ENCODE measurements around the gene EIF5A2.

Gene EIF5A2

GRCh38 chr3:170852324-170852723, 56.1 kb downstream of the EIF5A2 start:
- no peak for DNase-seq (ENCODE audit: low spot score)

- DNase-seq (ENCODE audit: low spot score) = peak; percentile 60
These were observed 60.0 kb downstream of the EIF5A2 start for GRCh38 chr3:170848292-170848917.

- DNase-seq (ENCODE audit: low spot score) = no peak
These were observed 64.1 kb downstream of the EIF5A2 start for GRCh38 chr3:170844377-170844776.

GRCh38 chr3:170840291-170840859, 68.1 kb downstream of the EIF5A2 start:
- DNase-seq (ENCODE audit: low spot score) = no peak

GRCh38 chr3:170839518-170840100, 68.8 kb downstream of the EIF5A2 start:
- peak; percentile 47 for DNase-seq (ENCODE audit: low spot score)
